ENCODE data around the gene FXYD6. TPM values are rescaled to one million over a fixed set of nuclear protein-coding genes. Genes with fewer than 3 reads are reported as not detected.

The FXYD6 gene
- total and polyA plus RNA-seq, 12 donors = 22.0 to 65.2 (median 36.1) TPM

DNA sequence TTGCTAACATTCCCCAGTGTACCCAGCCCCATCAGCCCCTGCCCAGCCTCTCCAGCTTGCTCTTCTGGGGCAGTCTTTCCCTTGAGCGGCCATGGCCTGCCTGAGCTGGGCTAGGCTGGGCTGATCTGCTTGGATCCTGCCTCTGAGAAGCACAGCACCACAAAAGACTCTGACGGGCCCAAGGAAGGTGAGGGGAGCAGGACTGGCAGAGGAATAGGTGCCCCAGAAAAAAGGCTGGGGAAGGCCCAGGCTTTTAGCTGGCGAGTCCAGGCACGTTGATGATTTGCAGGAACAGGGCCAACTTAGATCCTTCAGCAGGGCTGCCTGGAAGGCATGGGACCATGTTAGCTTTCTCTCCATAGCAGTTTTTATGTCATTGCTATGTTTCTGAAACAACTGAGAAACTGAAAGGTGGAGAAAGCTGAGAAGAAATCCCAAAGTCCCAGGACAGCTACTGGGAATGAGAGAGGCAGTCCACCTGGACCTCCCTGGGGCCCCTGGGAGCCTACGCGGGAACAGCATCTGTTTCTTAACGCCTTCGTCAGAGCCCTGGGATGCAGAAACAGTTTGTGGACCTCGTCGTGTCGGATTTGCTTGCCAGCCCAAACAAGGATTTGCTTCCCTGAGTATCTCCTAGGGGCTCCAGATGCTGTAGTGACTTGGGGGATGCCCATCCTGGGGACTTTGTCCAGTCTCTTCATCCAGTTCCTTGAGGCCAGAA is 24.4 kb upstream of the FXYD6 start:
- no peaks in the 10 kb centered on the region for H3K9me3 ChIP-seq
- no peak for TF ChIP-seq CTCF (IDR thresholded peaks at IDR 0.05)
- no peak overlapping the region for H3K4me3 ChIP-seq
- intact Hi-C loops (cut with DNase I) = loop anchor here in 4 of 10 donors (5.0 to 10.0 kb wide), 2 partner anchors 56 to 59 kb away; no protein-coding TSS in a partner anchor
- H3K4me1 ChIP-seq = peaks cover 0 to 19% (median 0%) of the 10 kb centered on the region in 9 donors
- ATAC-seq (peak in 1 of 8 donors; percentile 10), DNase-seq (no peak)
- no peaks in the 10 kb centered on the region for H3K36me3 ChIP-seq
- no peaks in the 10 kb centered on the region for H3K27me3 ChIP-seq
- 75 to 78% methylated on average over 11 of the region's 11 CpGs for WGBS, 2 donors
- H3K27ac ChIP-seq = peak overlapping the region in 2 of 10 donors; percentile 41 to 65

- H3K4me3 ChIP-seq = no peak overlapping the region
- no peaks in the 10 kb centered on the region for H3K27me3 ChIP-seq
- H3K9me3 ChIP-seq = no peaks in the 10 kb centered on the region
- peak overlapping the region in 2 of 10 donors; percentile 41 to 65 for H3K27ac ChIP-seq
- WGBS, 2 donors = 80 to 90% methylated on average over 4 of the region's 4 CpGs
- TF ChIP-seq CTCF (IDR thresholded peaks at IDR 0.05) = no peak
- intact Hi-C loops (cut with DNase I) = loop anchor here in 4 of 10 donors (5.0 to 10.0 kb wide), 2 partner anchors 55 to 58 kb away; no protein-coding TSS in a partner anchor
- no peak for DNase-seq
- ATAC-seq = peak in 4 of 8 donors; percentile 21 to 56 (median 40)
- peaks cover 0 to 19% (median 0%) of the 10 kb centered on the region in 9 donors for H3K4me1 ChIP-seq
- H3K36me3 ChIP-seq = no peaks in the 10 kb centered on the region
These were observed 23.7 kb upstream of the FXYD6 start for GRCh38 chr11:117900121-117900648.

- intact Hi-C loops (cut with DNase I) = no loop called here
- H3K9me3 ChIP-seq = peaks cover 0 to 4% (median 0%) of the 10 kb centered on the region in 11 donors
- 87 to 90% methylated on average over 4 of the region's 4 CpGs for WGBS, 2 donors
- H3K36me3 ChIP-seq = no peaks in the 10 kb centered on the region
- H3K4me1 ChIP-seq = peaks cover 0 to 14% (median 0%) of the 10 kb centered on the region in 9 donors
- DNase-seq (no peak), ATAC-seq (peak in 4 of 8 donors; percentile 11 to 60 (median 31))
- H3K27ac ChIP-seq = no peak overlapping the region
- no peaks in the 10 kb centered on the region for H3K27me3 ChIP-seq
- H3K4me3 ChIP-seq = no peak overlapping the region
- TF ChIP-seq CTCF (IDR thresholded peaks at IDR 0.05) = no peak
These were observed 21.6 kb upstream of the FXYD6 start for GRCh38 chr11:117898059-117898458.

DNA sequence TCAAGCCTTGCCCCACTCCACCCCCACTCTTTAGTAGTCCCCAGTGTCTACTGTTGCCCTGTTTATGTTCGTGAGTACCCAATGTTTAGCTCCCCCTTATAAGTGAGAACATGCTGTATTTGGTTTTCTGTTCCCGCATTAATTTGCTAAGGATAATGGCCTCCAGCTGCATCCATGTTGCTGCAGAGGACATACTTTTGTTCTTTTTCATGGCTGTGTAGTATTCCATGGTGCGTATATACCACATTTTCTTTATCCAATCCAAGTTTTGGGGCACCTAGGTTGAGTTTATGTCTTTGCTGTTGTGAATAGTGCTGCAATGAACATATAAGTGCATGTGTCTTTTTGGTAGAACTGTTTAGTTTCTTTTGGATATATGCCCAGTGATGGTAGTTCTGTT is 16.2 kb upstream of the FXYD6 start:
- H3K4me1 ChIP-seq = no peaks in the 10 kb centered on the region
- no peaks in the 10 kb centered on the region for H3K36me3 ChIP-seq
- 97 to 99% methylated on average over 3 of the region's 3 CpGs for WGBS, 2 donors
- TF ChIP-seq CTCF (IDR thresholded peaks at IDR 0.05) = no peak
- no peaks in the 10 kb centered on the region for H3K27me3 ChIP-seq
- no peak overlapping the region for H3K4me3 ChIP-seq
- H3K27ac ChIP-seq = no peak overlapping the region
- H3K9me3 ChIP-seq = peaks cover 0 to 9% (median 0%) of the 10 kb centered on the region in 11 donors
- ATAC-seq (no peak), DNase-seq (no peak)
- intact Hi-C loops (cut with DNase I) = no loop called here

All from heart right ventricle (tissue), 16 donors.